ENCODE data around the gene RAB11FIP4.
A peak's percentile ranks its signal among the peaks of the same experiment; 100 is the strongest.

Gene RAB11FIP4

DNA sequence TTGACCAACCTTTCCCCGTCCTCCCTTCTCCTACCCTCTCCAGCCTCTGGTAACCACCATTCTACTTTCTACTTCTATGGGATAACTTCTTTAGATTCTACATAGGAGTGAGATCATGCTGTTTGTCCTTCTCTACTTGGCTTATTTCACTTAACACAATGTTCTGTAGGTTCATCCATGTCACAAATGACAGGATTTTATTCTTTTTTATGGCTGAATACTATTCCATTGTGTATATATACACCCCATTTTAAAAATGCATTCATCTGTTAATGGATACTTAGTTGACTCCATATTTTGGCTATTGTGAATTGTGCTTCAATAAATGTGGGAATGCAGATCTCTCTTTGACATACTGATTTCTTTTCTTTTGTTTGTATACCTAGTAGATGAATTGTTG is 115.0 kb downstream of the RAB11FIP4 start:
- Histone ChIP-seq H3K27ac (ENCODE audit: poor library complexity, severe bottlenecking) (no peak overlapping the region), H3K4me1 (ENCODE audit: insufficient read depth, poor library complexity, severe bottlenecking) (no peaks in the 10 kb centered on the region), H3K27me3 (ENCODE audit: insufficient read depth, poor library complexity, severe bottlenecking) (no peaks in the 10 kb centered on the region), H3K36me3 (ENCODE audit: low read depth) (no peaks in the 10 kb centered on the region), H3K4me3 (ENCODE audit: severe bottlenecking) (no peak overlapping the region), H3K9me3 (ENCODE audit: severe bottlenecking) (no peaks in the 10 kb centered on the region)
- no peak for ATAC-seq (ENCODE audit: low read depth)
- TF ChIP-seq, protein P1, sequence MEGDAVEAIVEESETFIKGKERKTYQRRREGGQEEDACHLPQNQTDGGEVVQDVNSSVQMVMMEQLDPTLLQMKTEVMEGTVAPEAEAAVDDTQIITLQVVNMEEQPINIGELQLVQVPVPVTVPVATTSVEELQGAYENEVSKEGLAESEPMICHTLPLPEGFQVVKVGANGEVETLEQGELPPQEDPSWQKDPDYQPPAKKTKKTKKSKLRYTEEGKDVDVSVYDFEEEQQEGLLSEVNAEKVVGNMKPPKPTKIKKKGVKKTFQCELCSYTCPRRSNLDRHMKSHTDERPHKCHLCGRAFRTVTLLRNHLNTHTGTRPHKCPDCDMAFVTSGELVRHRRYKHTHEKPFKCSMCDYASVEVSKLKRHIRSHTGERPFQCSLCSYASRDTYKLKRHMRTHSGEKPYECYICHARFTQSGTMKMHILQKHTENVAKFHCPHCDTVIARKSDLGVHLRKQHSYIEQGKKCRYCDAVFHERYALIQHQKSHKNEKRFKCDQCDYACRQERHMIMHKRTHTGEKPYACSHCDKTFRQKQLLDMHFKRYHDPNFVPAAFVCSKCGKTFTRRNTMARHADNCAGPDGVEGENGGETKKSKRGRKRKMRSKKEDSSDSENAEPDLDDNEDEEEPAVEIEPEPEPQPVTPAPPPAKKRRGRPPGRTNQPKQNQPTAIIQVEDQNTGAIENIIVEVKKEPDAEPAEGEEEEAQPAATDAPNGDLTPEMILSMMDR (IDR thresholded peaks at IDR 0.05; ENCODE audit: poor library complexity, severe bottlenecking): no peak
- DNase-seq (ENCODE audit: low spot score): no peak

DNA sequence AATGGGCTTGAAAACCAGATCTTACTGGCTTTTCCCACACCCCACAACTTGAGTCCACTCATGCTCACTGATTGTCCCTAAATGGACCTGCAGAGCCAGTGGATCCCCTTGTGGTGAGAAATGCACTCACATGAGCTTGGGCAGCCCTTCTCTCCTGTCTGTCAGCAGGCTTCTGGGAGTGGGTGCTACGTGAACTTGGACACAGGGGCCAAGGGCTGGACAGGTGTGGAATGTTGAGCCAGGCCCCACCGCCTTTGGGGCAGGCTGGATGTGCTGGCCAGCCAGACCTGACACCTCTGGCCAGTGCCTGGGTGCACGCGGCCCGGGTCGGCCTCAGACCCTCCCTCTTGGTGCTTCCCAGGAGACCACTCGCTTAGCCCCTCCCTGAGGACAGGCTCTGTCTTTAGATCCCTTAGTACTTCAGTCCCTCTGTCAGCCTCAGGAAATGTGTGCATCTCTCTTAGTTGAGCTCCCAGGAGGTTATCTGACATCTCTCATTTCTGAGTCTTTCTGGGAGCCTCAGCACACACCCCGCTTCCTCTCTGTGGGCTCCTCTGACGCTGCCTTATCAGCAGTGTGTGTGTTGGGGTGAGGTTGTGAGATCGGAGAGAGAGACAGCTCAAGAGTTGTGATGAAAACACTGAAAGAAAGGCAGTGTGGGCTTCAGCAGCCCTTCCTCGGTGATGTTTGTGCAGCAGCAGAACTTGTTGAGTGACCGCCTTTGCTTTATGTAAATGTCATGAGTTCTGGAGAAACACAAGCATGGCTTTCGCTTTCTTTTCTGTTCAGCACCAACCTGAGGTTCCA is 117.0 kb downstream of the RAB11FIP4 start:
- no peak overlapping the region for H3K4me3 ChIP-seq (ENCODE audit: severe bottlenecking)
- no peak for DNase-seq (ENCODE audit: low spot score)
- H3K27me3 ChIP-seq (ENCODE audit: insufficient read depth, poor library complexity, severe bottlenecking): no peaks in the 10 kb centered on the region

DNA sequence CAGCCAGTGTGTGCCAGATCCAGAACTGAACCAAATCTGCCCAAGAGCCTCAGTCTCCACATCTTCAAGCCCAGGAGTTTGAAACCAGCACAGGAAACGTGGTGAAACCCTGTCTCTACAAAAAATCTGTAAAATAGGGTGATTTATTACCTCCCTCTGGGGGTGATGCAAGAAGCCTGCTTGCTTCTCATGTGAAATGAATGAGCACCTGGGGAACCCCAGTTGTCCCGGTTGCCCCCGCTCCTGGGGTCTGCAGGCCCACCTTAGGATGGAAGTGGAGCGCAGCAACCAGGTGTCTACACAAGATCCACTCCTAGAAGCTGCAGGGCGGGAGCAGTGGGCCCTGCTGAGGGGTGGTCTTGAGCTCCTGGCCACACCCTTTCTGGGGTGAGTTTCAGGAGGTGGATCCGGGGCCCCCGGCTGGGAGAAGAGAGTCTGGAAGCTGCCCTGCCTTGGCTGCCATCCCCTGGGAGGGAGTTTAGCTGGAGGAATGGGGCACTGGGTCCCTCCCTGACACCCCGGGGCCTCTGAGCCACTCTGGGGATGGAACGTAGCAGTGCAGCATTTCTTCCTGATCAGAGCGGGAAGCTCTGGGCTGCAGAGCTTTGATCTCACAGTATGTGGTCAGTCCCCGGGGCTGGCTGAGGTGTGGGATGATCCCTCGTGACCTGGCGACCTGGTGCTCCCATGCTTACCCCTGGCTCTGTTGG is 117.8 kb downstream of the RAB11FIP4 start:
- DNase-seq (ENCODE audit: low spot score) (no peak), ATAC-seq (ENCODE audit: low read depth) (no peak)
- Histone ChIP-seq H3K27ac (ENCODE audit: poor library complexity, severe bottlenecking) (no peak overlapping the region), H3K4me1 (ENCODE audit: insufficient read depth, poor library complexity, severe bottlenecking) (no peaks in the 10 kb centered on the region), H3K9me3 (ENCODE audit: severe bottlenecking) (no peaks in the 10 kb centered on the region), H3K27me3 (ENCODE audit: insufficient read depth, poor library complexity, severe bottlenecking) (no peaks in the 10 kb centered on the region), H3K36me3 (ENCODE audit: low read depth) (no peaks in the 10 kb centered on the region), H3K4me3 (ENCODE audit: severe bottlenecking) (no peak overlapping the region)
- TF ChIP-seq, protein P1 (IDR thresholded peaks at IDR 0.05; ENCODE audit: poor library complexity, severe bottlenecking): no peak

More for the DNA sequence above, 117.0 kb downstream of the RAB11FIP4 start:
- no peak for ATAC-seq (ENCODE audit: low read depth)
- no peak overlapping the region for H3K27ac ChIP-seq (ENCODE audit: poor library complexity, severe bottlenecking)
- TF ChIP-seq, protein P1 (IDR thresholded peaks at IDR 0.05; ENCODE audit: poor library complexity, severe bottlenecking): peak; percentile 18
- H3K4me1 ChIP-seq (ENCODE audit: insufficient read depth, poor library complexity, severe bottlenecking): no peaks in the 10 kb centered on the region
- H3K9me3 ChIP-seq (ENCODE audit: severe bottlenecking): no peaks in the 10 kb centered on the region
- no peaks in the 10 kb centered on the region for H3K36me3 ChIP-seq (ENCODE audit: low read depth)

DNA sequence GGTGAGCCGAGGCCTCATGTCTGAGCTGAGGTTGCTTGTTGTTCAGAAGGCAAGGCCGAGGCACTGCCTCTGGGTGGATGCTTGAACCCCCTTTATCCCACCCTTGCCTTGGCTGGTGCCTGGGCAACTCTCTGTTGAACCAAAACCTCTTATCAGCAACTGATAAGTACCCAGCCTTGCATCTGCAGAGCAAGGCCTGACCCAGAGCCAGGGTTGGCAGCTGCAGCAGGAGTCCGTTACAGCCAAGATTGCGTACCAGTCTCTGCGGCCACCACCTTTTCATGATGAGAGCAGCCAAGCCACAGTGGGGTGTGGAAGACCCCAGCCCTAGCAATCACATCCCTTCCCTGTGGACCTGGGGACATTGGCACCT is 118.3 kb downstream of the RAB11FIP4 start:
- Histone ChIP-seq H3K27me3 (ENCODE audit: insufficient read depth, poor library complexity, severe bottlenecking) (no peaks in the 10 kb centered on the region), H3K4me1 (ENCODE audit: insufficient read depth, poor library complexity, severe bottlenecking) (no peaks in the 10 kb centered on the region), H3K4me3 (ENCODE audit: severe bottlenecking) (no peak overlapping the region), H3K9me3 (ENCODE audit: severe bottlenecking) (no peaks in the 10 kb centered on the region), H3K27ac (ENCODE audit: poor library complexity, severe bottlenecking) (no peak overlapping the region), H3K36me3 (ENCODE audit: low read depth) (no peaks in the 10 kb centered on the region)
- TF ChIP-seq, protein P1 (IDR thresholded peaks at IDR 0.05; ENCODE audit: poor library complexity, severe bottlenecking): no peak
- DNase-seq (ENCODE audit: low spot score) (no peak), ATAC-seq (ENCODE audit: low read depth) (no peak)
